ENCODE measurements around the gene CTIF. TPM values are rescaled to one million over a fixed set of nuclear protein-coding genes. Genes with fewer than 3 reads are reported as not detected.

CTIF gene
- total and polyA plus RNA-seq, 12 donors = 44.5 to 74.1 (median 58.9) TPM

- no peaks in the 10 kb centered on the region for H3K9me3 ChIP-seq
- TF ChIP-seq, protein P1, sequence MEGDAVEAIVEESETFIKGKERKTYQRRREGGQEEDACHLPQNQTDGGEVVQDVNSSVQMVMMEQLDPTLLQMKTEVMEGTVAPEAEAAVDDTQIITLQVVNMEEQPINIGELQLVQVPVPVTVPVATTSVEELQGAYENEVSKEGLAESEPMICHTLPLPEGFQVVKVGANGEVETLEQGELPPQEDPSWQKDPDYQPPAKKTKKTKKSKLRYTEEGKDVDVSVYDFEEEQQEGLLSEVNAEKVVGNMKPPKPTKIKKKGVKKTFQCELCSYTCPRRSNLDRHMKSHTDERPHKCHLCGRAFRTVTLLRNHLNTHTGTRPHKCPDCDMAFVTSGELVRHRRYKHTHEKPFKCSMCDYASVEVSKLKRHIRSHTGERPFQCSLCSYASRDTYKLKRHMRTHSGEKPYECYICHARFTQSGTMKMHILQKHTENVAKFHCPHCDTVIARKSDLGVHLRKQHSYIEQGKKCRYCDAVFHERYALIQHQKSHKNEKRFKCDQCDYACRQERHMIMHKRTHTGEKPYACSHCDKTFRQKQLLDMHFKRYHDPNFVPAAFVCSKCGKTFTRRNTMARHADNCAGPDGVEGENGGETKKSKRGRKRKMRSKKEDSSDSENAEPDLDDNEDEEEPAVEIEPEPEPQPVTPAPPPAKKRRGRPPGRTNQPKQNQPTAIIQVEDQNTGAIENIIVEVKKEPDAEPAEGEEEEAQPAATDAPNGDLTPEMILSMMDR (IDR thresholded peaks at IDR 0.05) = no peak
- no peak overlapping the region for H3K27ac ChIP-seq
- peaks cover 0 to 14% (median 0%) of the 10 kb centered on the region in 9 donors for H3K36me3 ChIP-seq
- WGBS, 2 donors = 89 to 94% methylated on average over 10 of the region's 10 CpGs
- H3K4me3 ChIP-seq = no peak overlapping the region
- no peak for ATAC-seq
- no peak for DNase-seq
- H3K27me3 ChIP-seq = no peaks in the 10 kb centered on the region
- H3K4me1 ChIP-seq = peaks cover 19 to 66% (median 41%) of the 10 kb centered on the region in 9 donors
- intact Hi-C loops (cut with DNase I) = loop anchor here in 5 of 10 donors (5.0 to 10.0 kb wide), 4 partner anchors 48 to 158 kb away; partner anchors contain the start of gene SMAD7 (in 1 of the 5)
Observed at GRCh38 chr18:48794251-48794970, 255.6 kb downstream of the CTIF start.

- H3K9me3 ChIP-seq = no peaks in the 10 kb centered on the region
- H3K27me3 ChIP-seq = no peaks in the 10 kb centered on the region
- peaks cover 0 to 14% (median 0%) of the 10 kb centered on the region in 9 donors for H3K36me3 ChIP-seq
- ATAC-seq = no peak
- no peak overlapping the region for H3K27ac ChIP-seq
- TF ChIP-seq, protein P1 (IDR thresholded peaks at IDR 0.05) = no peak
- 94% methylated on average over 4 of the region's 4 CpGs for WGBS, 2 donors
- H3K4me3 ChIP-seq = no peak overlapping the region
- peaks cover 8 to 57% (median 31%) of the 10 kb centered on the region in 9 donors for H3K4me1 ChIP-seq
- no peak for DNase-seq
- intact Hi-C loops (cut with DNase I) = loop anchor here in 1 of 10 donors (10.0 kb wide), 1 partner anchor 49 kb away; no protein-coding TSS in a partner anchor
Observed at GRCh38 chr18:48795696-48796095, 256.9 kb downstream of the CTIF start.

DNA sequence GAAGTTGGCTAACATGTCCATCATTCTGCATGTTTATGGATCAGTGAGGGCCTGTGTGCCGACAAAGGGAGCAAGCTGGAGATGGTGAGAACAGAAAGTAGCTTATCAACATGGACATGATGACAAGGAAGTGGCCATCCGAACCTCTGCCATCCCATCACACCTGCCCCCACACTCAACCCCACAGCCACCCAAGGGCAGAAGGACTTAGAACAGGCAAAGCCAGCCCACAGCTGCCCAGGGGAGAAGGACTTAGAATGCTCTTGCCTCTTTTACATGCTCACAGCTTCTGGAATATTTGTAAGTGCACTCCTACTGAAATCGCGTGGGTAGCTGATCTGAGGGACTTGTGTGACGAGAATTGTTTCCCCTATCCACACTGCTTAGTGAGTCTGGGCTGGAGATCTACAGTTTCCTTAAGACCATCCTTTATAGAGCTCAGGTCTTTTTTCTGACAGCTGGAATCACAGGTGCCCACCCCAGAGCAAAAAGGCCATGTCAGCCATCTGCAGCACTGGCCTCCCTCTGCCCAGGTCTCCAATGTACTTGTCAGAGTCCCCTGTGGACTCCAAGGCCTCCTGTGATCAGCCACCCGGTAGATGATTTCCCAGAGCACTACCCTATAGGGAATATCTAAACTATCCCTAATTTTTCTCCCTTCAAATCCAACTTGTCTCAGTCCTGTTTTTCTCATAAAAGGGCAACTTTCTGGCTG, 257.8 kb downstream of the CTIF start:
- peaks cover 6 to 57% (median 31%) of the 10 kb centered on the region in 9 donors for H3K4me1 ChIP-seq
- H3K9me3 ChIP-seq = no peaks in the 10 kb centered on the region
- H3K27me3 ChIP-seq = no peaks in the 10 kb centered on the region
- H3K4me3 ChIP-seq = no peak overlapping the region
- intact Hi-C loops (cut with DNase I) = loop anchor here in 1 of 10 donors (10.0 kb wide), 1 partner anchor 48 kb away; no protein-coding TSS in a partner anchor
- WGBS, 2 donors = 88 to 92% methylated on average over 6 of the region's 6 CpGs
- TF ChIP-seq, protein P1 (IDR thresholded peaks at IDR 0.05) = no peak
- H3K36me3 ChIP-seq = peaks cover 0 to 14% (median 0%) of the 10 kb centered on the region in 9 donors
- DNase-seq (no peak), ATAC-seq (no peak)
- peak overlapping the region in 6 of 10 donors; percentile 18 to 86 (median 66) for H3K27ac ChIP-seq

DNA sequence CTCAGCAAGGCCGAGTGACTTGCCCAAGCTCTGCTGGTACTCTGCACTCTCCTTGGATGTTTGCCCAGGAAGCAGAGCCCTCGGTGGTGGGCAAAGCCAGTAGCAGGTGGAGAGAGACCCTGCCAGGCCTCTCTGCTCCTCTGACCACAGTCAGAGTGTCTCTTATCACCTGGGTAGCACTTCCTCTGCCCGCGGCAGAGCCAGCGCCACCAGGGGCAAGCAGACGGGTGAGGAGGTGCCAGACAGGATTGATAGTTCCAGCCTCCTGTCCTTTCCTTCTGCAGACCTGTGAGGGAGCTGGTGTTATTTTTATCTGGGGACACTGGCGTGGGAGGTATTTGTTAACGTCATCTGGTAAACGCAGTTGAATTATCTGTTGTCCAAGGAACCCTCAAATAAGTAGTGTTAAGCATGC, 259.0 kb downstream of the CTIF start:
- Histone ChIP-seq H3K36me3 (peaks cover 0 to 14% (median 0%) of the 10 kb centered on the region in 9 donors), H3K4me1 (peaks cover 16 to 57% (median 36%) of the 10 kb centered on the region in 9 donors), H3K4me3 (no peak overlapping the region), H3K27me3 (no peaks in the 10 kb centered on the region), H3K27ac (peak overlapping the region; percentile 44 to 86 (median 73)), H3K9me3 (no peaks in the 10 kb centered on the region)
- DNase-seq (peak in 1 of 2 donors; percentile 52), ATAC-seq (peak; percentile 66 to 92 (median 86))
- intact Hi-C loops (cut with DNase I) = loop anchor here in 2 of 10 donors (1.0 to 10.0 kb wide), 2 partner anchors 17 to 47 kb away; no protein-coding TSS in a partner anchor
- WGBS, 2 donors = 38 to 52% methylated on average over 9 of the region's 9 CpGs
- TF ChIP-seq, protein P1 (IDR thresholded peaks at IDR 0.05) = peak in 1 of 9 donors; percentile 11

Data from heart right ventricle (tissue), 16 donors.